Panc1 (cell line): Measurements from ENCODE around the gene NOXA1. TPM values are rescaled to one million over a fixed set of nuclear protein-coding genes. Genes with fewer than 3 reads are reported as not detected.

ENCODE experiments used
- ATAC-seq: fragments of 200-7000 bp; cut with Tn5 transposase; 2 replicates; pipeline ENCODE4 v1.9.1; 2020; ENCODE audit warnings: mild to moderate bottlenecking, moderate library complexity
- BruUV-seq: library from RNA; stranded (reverse); fragments of 400-500 nt; replicated peaks from 2 replicates; lab custom pipeline; 2021; lab: Mats Ljungman, UMichigan
- CTCF ChIA-PET: fragments of 300-600 bp; sonication (Branson Sonifier 250); formaldehyde crosslinking; loops from one replicate; lab custom pipeline; 2022; ENCODE audit warnings: antibody characterized with exemption; lab: Charles Lee
- POLR2A ChIA-PET: fragments of 300-600 bp; sonication (Branson Sonifier 250); formaldehyde crosslinking; loops from one replicate; lab custom pipeline; 2022; ENCODE audit warnings: antibody characterized with exemption; lab: Charles Lee
- DNase-seq: peaks from one replicate; pipeline ENCODE4 v3.0.0-alpha.2; 2010; ENCODE audit warnings: low read depth, low spot score
- H3K27ac ChIP-seq: 2 replicates; pipeline ENCODE4 v1.5.1; 2011; ENCODE audit warnings: mild to moderate bottlenecking, low read length, inconsistent platforms
- H3K27me3 ChIP-seq: fragments of 200-500 bp; sonication (Bioruptor generic); 2 replicates; pipeline ENCODE4 v1.6.0; 2014; ENCODE audit warnings: low read length, inconsistent platforms; ENCODE audit not compliant: control insufficient read depth, insufficient read depth
- H3K36me3 ChIP-seq: fragments of 200-500 bp; sonication (Bioruptor generic); 2 replicates; pipeline ENCODE4 v1.5.1; 2014; ENCODE audit warnings: inconsistent platforms, mild to moderate bottlenecking, low read length, moderate library complexity; ENCODE audit not compliant: control insufficient read depth, insufficient read depth
- H3K4me1 ChIP-seq: 2 replicates; pipeline ENCODE4 v1.5.1; 2011; ENCODE audit warnings: inconsistent platforms, mild to moderate bottlenecking, low read length, moderate library complexity; ENCODE audit not compliant: control insufficient read depth, insufficient read depth
- H3K4me3 ChIP-seq, 2 experiments: 2 replicates each; pipeline ENCODE4 v1.5.1; 2011 to 2012; ENCODE audit warnings: low read depth in 2 of 2, low read length in 2 of 2, mild to moderate bottlenecking in 2 of 2, inconsistent platforms in 1 of 2, moderate library complexity in 1 of 2
- H3K9me3 ChIP-seq: fragments of 200-500 bp; sonication (Bioruptor generic); 2 replicates; pipeline ENCODE4 v1.5.1; 2014; ENCODE audit warnings: low read depth, mild to moderate bottlenecking, inconsistent platforms, low read length, moderate library complexity; ENCODE audit not compliant: control insufficient read depth, insufficient read depth
- CTCF ChIP-seq: fragments of 450-650 bp; IDR thresholded peaks from 2 replicates; pipeline ENCODE4 v1.5.1; 2017; ENCODE audit warnings: mild to moderate bottlenecking
- POLR2AphosphoS5 ChIP-seq: IDR thresholded peaks from 2 replicates; pipeline ENCODE4 v1.6.1; 2012; ENCODE audit warnings: mild to moderate bottlenecking, low read depth, low read length, moderate library complexity
- SIN3A ChIP-seq: IDR thresholded peaks from 2 replicates; pipeline ENCODE4 v1.6.1; 2012; ENCODE audit warnings: low read depth, mild to moderate bottlenecking, low read length, moderate library complexity, borderline replicate concordance; ENCODE audit not compliant: insufficient read depth
- TCF7L2 ChIP-seq: IDR thresholded peaks from 2 replicates; pipeline ENCODE4 v1.6.1; 2011; ENCODE audit warnings: mild to moderate bottlenecking, low read depth, low read length, inconsistent platforms
- in situ Hi-C: cut with HindIII; loops from 2 replicates; pipeline ENCODE4 v1.10.0; 2016; ENCODE audit warnings: low sequenced_read_pairs, low pct_unique_long_range_greater_than_20kb
- intact Hi-C: fragments of 100-400 bp; cut with micrococcal nuclease; formaldehyde crosslinking; loops from one replicate; pipeline ENCODE4 v1.10.0; 2022; ENCODE audit not compliant: unreplicated experiment
- total RNA-seq: library from RNA; stranded (reverse); gene quantifications from one replicate; pipeline ENCODE4 v1.2.1, GENCODE V29; 2021; ENCODE audit not compliant: unreplicated experiment
- TF ChIP-seq, protein P1 (sequence below), 2 experiments: IDR thresholded peaks; 2 replicates each; pipeline ENCODE4 v1.6.1; 2011 to 2012; ENCODE audit warnings: low read depth in 2 of 2, control low read depth in 1 of 2, low read length in 1 of 2, mild to moderate bottlenecking in 1 of 2, moderate library complexity in 1 of 2; ENCODE audit not compliant: insufficient read depth in 1 of 2

Gene NOXA1
- total RNA-seq, 1 experiment from 2014 or later: 3.7 TPM

GRCh38 chr9:137432687-137433348, 9.6 kb downstream of the NOXA1 start:
- Histone ChIP-seq H3K36me3 (no peaks in the 10 kb centered on the region), H3K27ac (no peak overlapping the region), H3K4me3 (no peak overlapping the region), H3K4me1 (peaks cover 12% of the 10 kb centered on the region), H3K27me3 (no peaks in the 10 kb centered on the region), H3K9me3 (no peaks in the 10 kb centered on the region)
- ATAC-seq: no peak
- DNase-seq: no peak
- no peak for TF ChIP-seq CTCF
- CTCF ChIA-PET: no interaction called here
- POLR2A ChIA-PET: no interaction called here
- in situ Hi-C loops: no loop called here
- no TSS peak for BruUV-seq
- intact Hi-C loops: no loop called here

DNA sequence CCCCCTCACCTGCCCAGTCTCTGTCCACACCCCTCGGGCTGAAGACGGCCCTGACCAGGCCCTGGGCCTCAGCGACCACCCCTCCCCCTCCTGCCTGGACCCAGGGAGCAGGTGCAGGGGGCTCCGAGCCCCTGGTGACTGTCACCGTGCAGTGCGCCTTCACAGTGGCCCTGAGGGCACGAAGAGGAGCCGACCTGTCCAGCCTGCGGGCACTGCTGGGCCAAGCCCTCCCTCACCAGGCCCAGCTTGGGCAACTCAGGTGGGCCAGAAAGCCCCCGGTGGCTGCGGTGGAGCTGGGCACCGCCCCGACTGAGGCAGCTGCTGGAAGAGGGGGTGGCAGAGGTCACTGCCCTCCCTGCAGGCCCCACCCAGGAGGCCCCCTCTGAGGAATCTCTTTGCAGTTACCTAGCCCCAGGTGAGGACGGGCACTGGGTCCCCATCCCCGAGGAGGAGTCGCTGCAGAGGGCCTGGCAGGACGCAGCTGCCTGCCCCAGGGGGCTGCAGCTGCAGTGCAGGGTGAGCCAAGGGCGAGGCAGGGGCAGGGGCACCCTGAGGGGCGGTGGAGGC, 10.2 kb downstream of the NOXA1 start:
- intact Hi-C loops: no loop called here
- in situ Hi-C loops: no loop called here

More for the DNA sequence above, 10.2 kb downstream of the NOXA1 start:
- DNase-seq (no peak), ATAC-seq (no peak)
- CTCF ChIA-PET: interaction anchor here (0.6 kb wide), 1 partner anchor 40 kb away, joined by 9 read pairs; no protein-coding TSS in a partner anchor
- H3K4me3 ChIP-seq: no peak overlapping the region
- peaks cover 12% of the 10 kb centered on the region for H3K4me1 ChIP-seq
- no peaks in the 10 kb centered on the region for H3K36me3 ChIP-seq
- TF ChIP-seq SIN3A (no peak), TCF7L2 (no peak), POLR2AphosphoS5 (no peak), CTCF (no peak)
- TF ChIP-seq, protein P1, sequence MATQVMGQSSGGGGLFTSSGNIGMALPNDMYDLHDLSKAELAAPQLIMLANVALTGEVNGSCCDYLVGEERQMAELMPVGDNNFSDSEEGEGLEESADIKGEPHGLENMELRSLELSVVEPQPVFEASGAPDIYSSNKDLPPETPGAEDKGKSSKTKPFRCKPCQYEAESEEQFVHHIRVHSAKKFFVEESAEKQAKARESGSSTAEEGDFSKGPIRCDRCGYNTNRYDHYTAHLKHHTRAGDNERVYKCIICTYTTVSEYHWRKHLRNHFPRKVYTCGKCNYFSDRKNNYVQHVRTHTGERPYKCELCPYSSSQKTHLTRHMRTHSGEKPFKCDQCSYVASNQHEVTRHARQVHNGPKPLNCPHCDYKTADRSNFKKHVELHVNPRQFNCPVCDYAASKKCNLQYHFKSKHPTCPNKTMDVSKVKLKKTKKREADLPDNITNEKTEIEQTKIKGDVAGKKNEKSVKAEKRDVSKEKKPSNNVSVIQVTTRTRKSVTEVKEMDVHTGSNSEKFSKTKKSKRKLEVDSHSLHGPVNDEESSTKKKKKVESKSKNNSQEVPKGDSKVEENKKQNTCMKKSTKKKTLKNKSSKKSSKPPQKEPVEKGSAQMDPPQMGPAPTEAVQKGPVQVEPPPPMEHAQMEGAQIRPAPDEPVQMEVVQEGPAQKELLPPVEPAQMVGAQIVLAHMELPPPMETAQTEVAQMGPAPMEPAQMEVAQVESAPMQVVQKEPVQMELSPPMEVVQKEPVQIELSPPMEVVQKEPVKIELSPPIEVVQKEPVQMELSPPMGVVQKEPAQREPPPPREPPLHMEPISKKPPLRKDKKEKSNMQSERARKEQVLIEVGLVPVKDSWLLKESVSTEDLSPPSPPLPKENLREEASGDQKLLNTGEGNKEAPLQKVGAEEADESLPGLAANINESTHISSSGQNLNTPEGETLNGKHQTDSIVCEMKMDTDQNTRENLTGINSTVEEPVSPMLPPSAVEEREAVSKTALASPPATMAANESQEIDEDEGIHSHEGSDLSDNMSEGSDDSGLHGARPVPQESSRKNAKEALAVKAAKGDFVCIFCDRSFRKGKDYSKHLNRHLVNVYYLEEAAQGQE (IDR thresholded peaks at IDR 0.05; ENCODE audit: insufficient read depth in 1 of 2, low read depth in 2 of 2, low read length in 1 of 2): no peak
- H3K9me3 ChIP-seq: no peaks in the 10 kb centered on the region
- BruUV-seq: no TSS peak
- no peaks in the 10 kb centered on the region for H3K27me3 ChIP-seq
- POLR2A ChIA-PET: no interaction called here
- H3K27ac ChIP-seq: no peak overlapping the region
